Lower lobe of right lung (tissue), 2 donors: ENCODE results near the gene NPEPL1. TPM values are rescaled to one million over a fixed set of nuclear protein-coding genes. Genes with fewer than 3 reads are reported as not detected.

Experiments
- ATAC-seq, 2 donors: fragments of 200-7000 bp; cut with Tn5 transposase; one replicate each; pipeline ENCODE4 v1.9.1; 2020 to 2022; ENCODE audit warnings: mild to moderate bottlenecking in 2 of 2, moderate library complexity in 2 of 2
- DNase-seq: peaks from one replicate; pipeline ENCODE4 v3.0.0-alpha.2; 2020
- H3K27ac ChIP-seq: fragments of 200-600 bp; one replicate; pipeline ENCODE4 v1.8.0; 2022
- H3K27me3 ChIP-seq: fragments of 200-600 bp; one replicate; pipeline ENCODE4 v1.8.0; 2022; ENCODE audit warnings: low read depth
- H3K36me3 ChIP-seq: fragments of 200-600 bp; one replicate; pipeline ENCODE4 v1.8.0; 2022; ENCODE audit warnings: mild to moderate bottlenecking
- H3K4me1 ChIP-seq: fragments of 200-600 bp; one replicate; pipeline ENCODE4 v1.8.0; 2022
- H3K4me3 ChIP-seq: fragments of 200-600 bp; one replicate; pipeline ENCODE4 v1.8.0; 2022; ENCODE audit warnings: mild to moderate bottlenecking
- H3K9me3 ChIP-seq: fragments of 200-600 bp; one replicate; pipeline ENCODE4 v1.8.0; 2022
- CTCF ChIP-seq: fragments of 200-600 bp; IDR thresholded peaks from one replicate; pipeline ENCODE4 v1.8.0; 2022; ENCODE audit warnings: antibody characterized with exemption, mild to moderate bottlenecking
- intact Hi-C: fragments of 100-400 bp; cut with DNase I; formaldehyde crosslinking; loops from one replicate; pipeline ENCODE4 v1.11.0; 2022
- total RNA-seq: library from RNA; stranded (reverse); fragmentation: NEBNext Ultra II Directional; extraction: Animal tissue kit (Norgen Biotek cat#: 25700); gene quantifications from one replicate; pipeline ENCODE4 v1.2.1, GENCODE V29; 2021
- donor health status: DM: no; HTN: yes; CAD: no; lungs with severe emphysema.

Gene NPEPL1
- total RNA-seq, 1 donor from 2014 or later: 40.6 TPM

- no peak for TF ChIP-seq CTCF
- H3K4me1 ChIP-seq: peaks cover 41% of the 10 kb centered on the region
- peak in 1 of 2 donors; percentile 0 for ATAC-seq
- H3K27ac ChIP-seq: peak overlapping the region; percentile 87
- H3K36me3 ChIP-seq: peaks cover 32% of the 10 kb centered on the region
- H3K9me3 ChIP-seq: no peaks in the 10 kb centered on the region
- peak overlapping the region; percentile 65 for H3K4me3 ChIP-seq
- H3K27me3 ChIP-seq: no peaks in the 10 kb centered on the region
- DNase-seq: no peak
- intact Hi-C loops: no loop called here
Observed at GRCh38 chr20:58693226-58694006, 816 bp downstream of the NPEPL1 start.

DNA sequence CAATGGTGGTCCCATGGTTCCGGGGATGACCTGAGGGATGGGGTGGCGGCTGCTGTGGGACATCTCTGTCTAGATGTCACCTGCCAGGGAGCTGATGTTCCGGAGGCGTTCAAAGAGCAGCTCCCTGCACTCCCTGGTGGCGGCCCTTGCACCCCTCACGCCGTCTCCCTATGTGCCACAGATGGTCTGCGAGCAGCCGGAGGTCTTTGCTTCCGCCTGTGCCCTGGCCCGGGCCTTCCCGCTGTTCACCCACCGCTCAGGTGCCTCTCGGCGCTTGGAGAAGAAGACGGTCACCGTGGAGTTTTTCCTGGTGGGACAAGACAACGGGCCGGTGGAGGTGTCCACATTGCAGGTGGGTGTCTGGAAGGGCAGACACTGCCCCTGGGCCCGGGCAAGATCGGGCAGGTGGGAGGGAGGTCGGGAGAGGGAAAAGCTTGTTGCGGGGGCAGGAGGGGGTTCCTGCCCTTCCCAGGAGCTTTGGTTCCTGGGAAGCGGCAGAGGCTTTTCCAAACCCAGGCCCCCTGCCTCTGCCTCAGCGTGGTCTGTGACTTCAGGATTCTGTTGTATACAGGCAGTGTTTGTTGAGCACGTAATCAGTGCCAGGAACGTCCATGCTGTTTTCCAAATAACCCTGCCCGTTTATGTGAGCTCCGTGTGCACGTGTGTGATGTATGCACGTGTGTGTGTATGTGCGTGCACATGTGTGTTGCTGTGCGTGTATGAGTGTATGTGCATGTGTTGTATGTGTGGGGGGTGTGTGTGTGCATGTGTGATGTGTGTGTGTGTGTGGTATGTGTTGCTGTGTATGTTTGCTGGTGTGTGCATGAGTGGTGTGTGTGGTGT is 1.9 kb downstream of the NPEPL1 start:
- DNase-seq (no peak), ATAC-seq (no peak)
- Histone ChIP-seq H3K4me3 (no peak overlapping the region), H3K4me1 (peaks cover 35% of the 10 kb centered on the region), H3K27ac (no peak overlapping the region), H3K27me3 (no peaks in the 10 kb centered on the region), H3K9me3 (no peaks in the 10 kb centered on the region), H3K36me3 (peaks cover 42% of the 10 kb centered on the region)
- no peak for TF ChIP-seq CTCF
- intact Hi-C loops: no loop called here

DNA sequence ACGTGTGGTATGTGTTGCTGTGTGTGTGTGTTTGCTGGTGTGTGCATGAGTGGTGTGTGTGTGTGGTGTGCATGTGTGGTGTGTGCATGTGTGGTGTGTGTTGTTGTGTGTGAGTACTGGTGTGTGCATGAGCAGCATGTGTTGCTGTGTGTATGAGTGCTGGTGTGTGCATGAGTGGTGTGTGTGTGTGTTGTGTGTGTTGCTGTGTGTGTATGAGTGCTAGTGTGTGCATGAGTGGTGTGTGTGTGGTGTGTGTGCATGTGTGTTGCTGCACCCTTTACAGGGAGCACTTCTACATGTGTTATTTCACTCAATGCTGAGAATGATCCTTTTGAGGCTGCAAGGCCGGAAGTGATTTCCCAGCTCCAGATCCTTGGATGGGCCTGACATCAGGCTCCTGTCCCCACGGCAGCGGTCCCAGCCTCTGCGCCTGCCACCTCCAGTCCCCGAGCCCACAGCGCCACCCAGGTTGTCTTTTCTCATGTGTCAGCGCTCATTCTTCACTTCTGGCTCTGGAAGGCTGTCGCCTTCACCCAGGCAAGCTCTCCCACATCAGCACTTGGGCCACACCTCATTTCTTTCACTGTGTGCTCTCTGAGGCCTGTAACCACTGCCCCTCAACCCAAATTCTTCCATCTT is 2.6 kb downstream of the NPEPL1 start:
- no peak for ATAC-seq
- H3K27me3 ChIP-seq: no peaks in the 10 kb centered on the region
- DNase-seq: no peak
- intact Hi-C loops: no loop called here
- H3K4me1 ChIP-seq: peaks cover 35% of the 10 kb centered on the region
- no peak overlapping the region for H3K4me3 ChIP-seq
- no peak for TF ChIP-seq CTCF
- H3K9me3 ChIP-seq: no peaks in the 10 kb centered on the region
- H3K36me3 ChIP-seq: peaks cover 49% of the 10 kb centered on the region
- H3K27ac ChIP-seq: no peak overlapping the region

DNA sequence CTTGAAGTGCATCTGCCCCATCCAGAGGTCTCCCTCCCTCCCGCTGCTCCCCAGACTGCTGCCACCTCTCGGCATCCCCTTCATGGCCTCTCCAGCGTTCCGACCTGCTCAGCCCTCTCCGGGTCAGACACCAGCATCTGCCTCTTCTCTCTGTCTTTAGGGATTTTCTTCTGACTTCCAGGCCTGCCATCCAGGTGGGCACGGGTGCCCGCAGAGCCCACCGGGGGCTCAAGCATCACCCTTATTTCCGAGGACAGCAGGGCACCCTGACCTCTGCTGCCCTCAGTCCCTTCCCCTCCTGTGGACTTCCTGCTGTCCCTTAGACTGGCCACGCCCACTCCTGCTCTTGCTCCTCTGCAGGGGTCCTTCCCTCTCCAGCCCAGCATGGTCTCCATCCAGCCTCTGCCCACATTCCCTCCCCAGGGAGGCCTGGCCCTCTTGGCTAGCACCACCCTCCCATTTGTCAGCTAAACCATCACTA is 3.3 kb downstream of the NPEPL1 start:
- no peak for DNase-seq
- intact Hi-C loops: no loop called here

More for the DNA sequence above, 3.3 kb downstream of the NPEPL1 start:
- Histone ChIP-seq H3K4me1 (peaks cover 29% of the 10 kb centered on the region), H3K36me3 (peaks cover 57% of the 10 kb centered on the region), H3K27me3 (no peaks in the 10 kb centered on the region), H3K4me3 (no peak overlapping the region), H3K9me3 (no peaks in the 10 kb centered on the region), H3K27ac (no peak overlapping the region)
- no peak for TF ChIP-seq CTCF
- no peak for ATAC-seq
